DOHH2 (cell line): ENCODE results near the gene CIB1.
A peak's percentile ranks its signal among the peaks of the same experiment; 100 is the strongest.
"Not testable (repeated sequence)": the region's sequence is repeated elsewhere in the genome, so short reads cannot be mapped to it uniquely, and the experiment has no call there.

ENCODE experiments used
- H3F3A ChIP-seq: fragments of 200-600 bp; sonication (generic), shearing (Covaris generic); 2 replicates; pipeline ENCODE4 v1.6.0; 2016; ENCODE audit warnings: antibody characterized with exemption, mild to moderate bottlenecking; ENCODE audit not compliant: control insufficient read depth, insufficient read depth
- H3K27ac ChIP-seq: fragments of 200-600 bp; sonication (generic); 2 replicates; pipeline ENCODE4 v1.5.1; 2014; ENCODE audit warnings: low read depth, mild to moderate bottlenecking, low read length, moderate library complexity
- H3K27me3 ChIP-seq: fragments of 200-600 bp; sonication (generic); 2 replicates; pipeline ENCODE4 v1.6.1; 2014; ENCODE audit warnings: mild to moderate bottlenecking, low read length, mixed read lengths; ENCODE audit not compliant: control insufficient read depth
- H3K36me3 ChIP-seq: fragments of 200-600 bp; sonication (generic); 2 replicates; pipeline ENCODE4 v1.6.1; 2014; ENCODE audit warnings: mild to moderate bottlenecking, low read length, moderate library complexity, mixed read lengths; ENCODE audit not compliant: control insufficient read depth
- H3K4me1 ChIP-seq: fragments of 200-600 bp; sonication (generic); 2 replicates; pipeline ENCODE4 v1.6.1; 2014; ENCODE audit warnings: mild to moderate bottlenecking, low read length, mixed read lengths; ENCODE audit not compliant: control insufficient read depth
- H3K4me2 ChIP-seq: fragments of 200-600 bp; sonication (generic); 2 replicates; pipeline ENCODE4 v1.6.0; 2014; ENCODE audit warnings: mild to moderate bottlenecking, low read length, moderate library complexity
- H3K4me3 ChIP-seq: fragments of 200-600 bp; sonication (generic); 2 replicates; pipeline ENCODE4 v1.5.1; 2014; ENCODE audit warnings: mild to moderate bottlenecking, low read length, mixed read lengths
- H3K79me2 ChIP-seq: fragments of 200-600 bp; sonication (generic); 2 replicates; pipeline ENCODE4 v1.6.1; 2014; ENCODE audit warnings: mild to moderate bottlenecking, low read length, mixed read lengths; ENCODE audit not compliant: control insufficient read depth
- H3K9me2 ChIP-seq: fragments of 200-600 bp; sonication (generic); replicated peaks from 2 replicates; pipeline ENCODE4 v1.6.1; 2014; ENCODE audit warnings: mild to moderate bottlenecking, low read length, mixed read lengths; ENCODE audit not compliant: control insufficient read depth
- H3K9me3 ChIP-seq: fragments of 200-600 bp; sonication (generic); 2 replicates; pipeline ENCODE4 v1.6.1; 2014; ENCODE audit warnings: antibody characterized with exemption, low read length, mixed read lengths; ENCODE audit not compliant: control insufficient read depth, insufficient read depth
- H4K20me1 ChIP-seq: fragments of 200-600 bp; sonication (generic); 2 replicates; pipeline ENCODE4 v1.6.0; 2014; ENCODE audit warnings: low read depth, mild to moderate bottlenecking, antibody characterized with exemption, low read length, moderate library complexity; ENCODE audit not compliant: control insufficient read depth, insufficient read depth
- EZH2phosphoT487 ChIP-seq: fragments of 200-600 bp; sonication (generic); IDR thresholded peaks from 2 replicates; pipeline ENCODE4 v1.6.1; 2017; ENCODE audit warnings: borderline replicate concordance, mild to moderate bottlenecking, antibody characterized with exemption, low read length, moderate library complexity, mixed read lengths
- TF ChIP-seq, protein P1 (sequence below): fragments of 200-600 bp; sonication (generic); IDR thresholded peaks from one replicate; pipeline ENCODE4 v1.5.1; 2014; ENCODE audit warnings: antibody characterized with exemption, mild to moderate bottlenecking, low read depth, low read length; ENCODE audit not compliant: poor library complexity, severe bottlenecking

Gene CIB1

DNA sequence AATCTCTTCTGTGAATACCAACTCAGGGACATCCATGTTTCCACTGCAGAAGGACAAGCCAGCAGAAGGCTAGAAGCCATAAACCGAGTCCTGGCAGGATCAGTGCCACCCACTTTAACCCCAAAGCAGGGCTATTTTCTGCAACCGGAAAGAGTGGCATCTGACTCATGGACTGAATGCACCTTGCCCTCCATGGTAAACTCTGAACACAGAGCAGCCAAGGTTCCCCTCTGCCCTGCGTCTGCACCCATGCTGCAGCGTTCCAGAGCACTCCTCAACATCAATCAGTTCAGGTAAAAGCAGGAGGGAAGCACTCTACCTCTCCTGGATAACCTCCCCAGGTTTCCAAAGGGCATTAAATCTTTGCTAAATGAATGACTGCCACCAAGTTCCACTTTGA, 30.9 kb upstream of the CIB1 start:
- Histone ChIP-seq H3K9me2 (no peaks in the 10 kb centered on the region), H3K27ac (peak overlapping the region; percentile 80), H4K20me1 (0 out of 2 replicates have a peak, but pooled peaks cover 4% of the 10 kb centered on the region), H3F3A (peaks cover 8% of the 10 kb centered on the region; the same call in 1 of the 2 replicates), H3K36me3 (peaks cover 25% of the 10 kb centered on the region), H3K4me2 (peak overlapping the region; percentile 95), H3K4me1 (peaks cover 40% of the 10 kb centered on the region), H3K79me2 (peaks cover 49% of the 10 kb centered on the region), H3K27me3 (no peaks in the 10 kb centered on the region), H3K9me3 (no peaks in the 10 kb centered on the region), H3K4me3 (peak overlapping the region; percentile 89)
- TF ChIP-seq EZH2phosphoT487: no peak
- TF ChIP-seq, protein P1, sequence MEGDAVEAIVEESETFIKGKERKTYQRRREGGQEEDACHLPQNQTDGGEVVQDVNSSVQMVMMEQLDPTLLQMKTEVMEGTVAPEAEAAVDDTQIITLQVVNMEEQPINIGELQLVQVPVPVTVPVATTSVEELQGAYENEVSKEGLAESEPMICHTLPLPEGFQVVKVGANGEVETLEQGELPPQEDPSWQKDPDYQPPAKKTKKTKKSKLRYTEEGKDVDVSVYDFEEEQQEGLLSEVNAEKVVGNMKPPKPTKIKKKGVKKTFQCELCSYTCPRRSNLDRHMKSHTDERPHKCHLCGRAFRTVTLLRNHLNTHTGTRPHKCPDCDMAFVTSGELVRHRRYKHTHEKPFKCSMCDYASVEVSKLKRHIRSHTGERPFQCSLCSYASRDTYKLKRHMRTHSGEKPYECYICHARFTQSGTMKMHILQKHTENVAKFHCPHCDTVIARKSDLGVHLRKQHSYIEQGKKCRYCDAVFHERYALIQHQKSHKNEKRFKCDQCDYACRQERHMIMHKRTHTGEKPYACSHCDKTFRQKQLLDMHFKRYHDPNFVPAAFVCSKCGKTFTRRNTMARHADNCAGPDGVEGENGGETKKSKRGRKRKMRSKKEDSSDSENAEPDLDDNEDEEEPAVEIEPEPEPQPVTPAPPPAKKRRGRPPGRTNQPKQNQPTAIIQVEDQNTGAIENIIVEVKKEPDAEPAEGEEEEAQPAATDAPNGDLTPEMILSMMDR: no peak

DNA sequence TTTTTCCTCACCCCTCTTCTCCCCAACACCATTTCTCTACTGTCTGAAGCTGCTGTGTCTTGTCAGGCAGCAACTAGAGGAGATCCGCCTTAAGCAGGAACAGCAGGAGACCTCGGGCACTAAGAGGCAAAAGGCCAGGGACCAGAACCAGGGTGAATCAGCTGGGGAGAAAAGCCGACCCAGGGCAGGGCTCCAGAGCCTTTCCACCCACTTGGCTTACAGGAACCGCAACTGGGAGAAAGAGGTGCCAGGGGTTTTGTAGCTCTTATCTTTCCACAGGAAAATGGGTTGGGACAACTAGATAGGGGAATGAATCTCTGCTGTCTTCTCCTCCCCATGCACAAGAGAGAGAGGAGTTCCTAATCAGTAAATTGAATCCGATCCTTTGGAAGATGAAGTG, 28.7 kb upstream of the CIB1 start:
- peaks cover 27% of the 10 kb centered on the region for H3K79me2 ChIP-seq
- H3F3A ChIP-seq: peaks cover 8% of the 10 kb centered on the region; the same call in 1 of the 2 replicates
- peaks cover 27% of the 10 kb centered on the region for H3K4me1 ChIP-seq
- no peaks in the 10 kb centered on the region for H3K9me2 ChIP-seq
- H3K4me3 ChIP-seq: no peak overlapping the region
- no peak overlapping the region for H3K27ac ChIP-seq
- H4K20me1 ChIP-seq: 0 out of 2 replicates have a peak, but pooled peaks cover 4% of the 10 kb centered on the region
- TF ChIP-seq, protein P1: no peak
- TF ChIP-seq EZH2phosphoT487: no peak
- H3K9me3 ChIP-seq: no peaks in the 10 kb centered on the region
- peaks cover 10% of the 10 kb centered on the region for H3K36me3 ChIP-seq
- H3K27me3 ChIP-seq: no peaks in the 10 kb centered on the region
- no peak overlapping the region for H3K4me2 ChIP-seq

DNA sequence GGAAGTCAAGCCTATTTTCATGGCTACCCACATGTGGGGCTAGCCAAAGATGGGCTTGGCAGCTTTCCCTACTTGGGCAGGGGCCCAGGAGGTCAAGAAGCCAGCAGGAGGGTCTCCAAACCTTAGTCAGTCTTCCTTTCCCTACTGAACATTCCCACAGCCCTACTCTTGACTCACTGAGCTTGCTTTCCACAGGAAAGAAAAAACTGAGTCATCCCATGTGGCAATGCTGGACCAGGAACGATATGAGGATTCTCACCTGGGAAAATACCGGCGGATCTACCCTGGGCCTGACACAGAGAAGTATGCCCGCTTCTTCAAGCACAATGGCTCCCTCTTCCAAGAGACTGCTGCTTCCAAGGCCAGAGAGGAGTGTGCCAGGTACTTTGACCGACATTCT, 28.1 kb upstream of the CIB1 start:
- no peaks in the 10 kb centered on the region for H3K27me3 ChIP-seq
- H3K9me3 ChIP-seq: no peaks in the 10 kb centered on the region
- H3K79me2 ChIP-seq: peaks cover 21% of the 10 kb centered on the region
- peaks cover 21% of the 10 kb centered on the region for H3K4me1 ChIP-seq
- H3K9me2 ChIP-seq: no peaks in the 10 kb centered on the region
- TF ChIP-seq, protein P1: no peak
- TF ChIP-seq EZH2phosphoT487: no peak
- no peak overlapping the region for H3K4me3 ChIP-seq
- H3K27ac ChIP-seq: no peak overlapping the region
- no peak overlapping the region for H3K4me2 ChIP-seq
- H3F3A ChIP-seq: peaks cover 8% of the 10 kb centered on the region; the same call in 1 of the 2 replicates
- H3K36me3 ChIP-seq: peaks cover 5% of the 10 kb centered on the region
- H4K20me1 ChIP-seq: 0 out of 2 replicates have a peak, but pooled peaks cover 2% of the 10 kb centered on the region

DNA sequence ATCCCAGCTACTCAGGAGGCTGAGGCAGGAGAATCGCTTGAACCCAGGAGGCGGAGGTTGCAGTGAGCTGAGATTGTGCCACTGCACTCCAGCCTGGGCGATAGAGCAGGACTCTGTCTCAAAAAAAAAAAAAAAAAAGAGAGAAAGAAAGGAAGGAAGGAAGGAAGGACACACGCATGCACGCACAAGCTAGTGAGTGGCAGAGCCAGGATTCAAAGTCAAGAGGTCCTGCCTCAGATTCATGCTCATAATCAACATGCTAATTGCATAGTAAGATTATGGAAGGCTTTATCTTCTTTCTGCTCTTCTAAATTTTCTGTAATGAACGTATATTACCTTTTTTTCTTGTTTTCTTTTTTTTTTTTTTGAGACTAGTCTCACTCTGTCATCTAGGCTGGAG, 27.0 kb upstream of the CIB1 start:
- H3K4me1 ChIP-seq: peaks cover 18% of the 10 kb centered on the region
- not testable (repeated sequence) for H3F3A ChIP-seq, H3K4me3 ChIP-seq, H3K36me3 ChIP-seq, H3K9me2 ChIP-seq, H3K4me2 ChIP-seq, H3K27me3 ChIP-seq, H4K20me1 ChIP-seq, H3K9me3 ChIP-seq, H3K27ac ChIP-seq
- peaks cover 10% of the 10 kb centered on the region for H3K79me2 ChIP-seq
